ENCODE measurements around the gene HDGFL1.

Gene HDGFL1

GRCh38 chr6:22569281-22570184 lies at the start of gene HDGFL1:
Gene HDGFL1 (plus strand): TSS chr6:22569566. CDS start chr6:22569576, 10 bp downstream.
- no peak for DNase-seq (ENCODE audit: low spot score)

GRCh38 chr6:22521035-22521434 lies 48.3 kb upstream of the HDGFL1 start:
- DNase-seq (ENCODE audit: low spot score): no peak

GRCh38 chr6:22526736-22527135 lies 42.6 kb upstream of the HDGFL1 start:
- no peak for DNase-seq (ENCODE audit: low spot score)

GRCh38 chr6:22529866-22530265 lies 39.5 kb upstream of the HDGFL1 start:
- DNase-seq (ENCODE audit: low spot score): no peak

- no peak for DNase-seq (ENCODE audit: low spot score)
Observed at GRCh38 chr6:22530506-22530905, 38.9 kb upstream of the HDGFL1 start.

- DNase-seq (ENCODE audit: low spot score): no peak
Observed at GRCh38 chr6:22536122-22536521, 33.2 kb upstream of the HDGFL1 start.

GRCh38 chr6:22544476-22544875 lies 24.9 kb upstream of the HDGFL1 start:
- DNase-seq (ENCODE audit: low spot score): no peak

- no peak for DNase-seq (ENCODE audit: low spot score)
Observed at GRCh38 chr6:22545051-22545450, 24.3 kb upstream of the HDGFL1 start.

- DNase-seq (ENCODE audit: low spot score): no peak
Observed at GRCh38 chr6:22546236-22546635, 23.1 kb upstream of the HDGFL1 start.

- no peak for DNase-seq (ENCODE audit: low spot score)
Observed at GRCh38 chr6:22550971-22551670, 18.2 kb upstream of the HDGFL1 start.

GRCh38 chr6:22556266-22556665 lies 13.1 kb upstream of the HDGFL1 start:
- no peak for DNase-seq (ENCODE audit: low spot score)

- DNase-seq (ENCODE audit: low spot score): no peak
Observed at GRCh38 chr6:22557007-22557406, 12.4 kb upstream of the HDGFL1 start.

GRCh38 chr6:22558288-22558882 lies 11.0 kb upstream of the HDGFL1 start:
- DNase-seq (ENCODE audit: low spot score): no peak

- DNase-seq (ENCODE audit: low spot score): no peak
Observed at GRCh38 chr6:22568854-22569253, 512 bp upstream of the HDGFL1 start.

GRCh38 chr6:22570185-22570551 lies 802 bp downstream of the HDGFL1 start:
- DNase-seq (ENCODE audit: low spot score): no peak

GRCh38 chr6:22575190-22575589 lies 5.8 kb downstream of the HDGFL1 start:
- peak; percentile 11 for DNase-seq (ENCODE audit: low spot score)

- DNase-seq (ENCODE audit: low spot score): no peak
Observed at GRCh38 chr6:22579439-22579838, 10.1 kb downstream of the HDGFL1 start.

GRCh38 chr6:22580337-22580736 lies 11.0 kb downstream of the HDGFL1 start:
- DNase-seq (ENCODE audit: low spot score): no peak

GRCh38 chr6:22582417-22583205 lies 13.2 kb downstream of the HDGFL1 start:
- no peak for DNase-seq (ENCODE audit: low spot score)

- DNase-seq (ENCODE audit: low spot score): no peak
Observed at GRCh38 chr6:22583230-22583629, 13.9 kb downstream of the HDGFL1 start.

GRCh38 chr6:22583927-22584326 lies 14.6 kb downstream of the HDGFL1 start:
- DNase-seq (ENCODE audit: low spot score): no peak

- DNase-seq (ENCODE audit: low spot score): no peak
Observed at GRCh38 chr6:22589118-22589517, 19.8 kb downstream of the HDGFL1 start.
